Measurements from ENCODE around the gene CHMP4B. TPM values are rescaled to one million over a fixed set of nuclear protein-coding genes. Genes with fewer than 3 reads are reported as not detected.

CHMP4B gene
- total RNA-seq, 1 experiment from 2014 or later, result 72.5 TPM

DNA sequence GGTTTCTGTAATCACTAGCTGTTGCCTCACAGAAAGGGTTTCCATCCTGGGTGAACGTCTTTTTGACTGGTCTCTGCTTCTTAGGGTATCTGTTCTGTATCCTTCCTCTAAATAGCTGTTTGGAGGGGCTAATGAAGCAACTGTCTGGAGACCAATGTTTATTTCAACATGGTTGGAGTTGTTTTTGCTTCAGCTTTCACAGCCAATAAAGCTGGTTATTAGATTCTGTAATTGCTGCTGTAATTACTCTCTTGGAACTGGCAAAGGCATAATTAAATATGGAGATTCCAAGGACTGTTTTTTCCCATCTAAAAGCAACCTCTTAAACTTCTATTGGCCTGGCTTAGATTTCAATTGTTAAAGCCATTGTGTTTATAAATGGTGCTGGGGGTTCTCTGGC lies 31.9 kb downstream of the CHMP4B start:
- DNase-seq (ENCODE audit: low spot score) (no peak), ATAC-seq (no peak)
- ChIA-PET CTCF (no interaction called here), POLR2A (interaction anchor here (0.6 kb wide), 1 partner anchor 94 kb away, joined by 4 read pairs; no protein-coding TSS in a partner anchor)
- Mint-ChIP-seq H3K27ac (no peak overlapping the region), H3K9me3 (no peaks in the 10 kb centered on the region), H3K27me3 (ENCODE audit: low read depth) (no peaks in the 10 kb centered on the region), H3K4me3 (no peak overlapping the region), H3K36me3 (no peaks in the 10 kb centered on the region; the same call in 1 of the 2 replicates), H3K4me1 (peaks cover 73% of the 10 kb centered on the region)
- TF ChIP-seq, protein P1, sequence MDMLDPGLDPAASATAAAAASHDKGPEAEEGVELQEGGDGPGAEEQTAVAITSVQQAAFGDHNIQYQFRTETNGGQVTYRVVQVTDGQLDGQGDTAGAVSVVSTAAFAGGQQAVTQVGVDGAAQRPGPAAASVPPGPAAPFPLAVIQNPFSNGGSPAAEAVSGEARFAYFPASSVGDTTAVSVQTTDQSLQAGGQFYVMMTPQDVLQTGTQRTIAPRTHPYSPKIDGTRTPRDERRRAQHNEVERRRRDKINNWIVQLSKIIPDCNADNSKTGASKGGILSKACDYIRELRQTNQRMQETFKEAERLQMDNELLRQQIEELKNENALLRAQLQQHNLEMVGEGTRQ (CRISPR knock-in tag; IDR thresholded peaks at IDR 0.05), result no peak
- TF ChIP-seq, protein P2, sequence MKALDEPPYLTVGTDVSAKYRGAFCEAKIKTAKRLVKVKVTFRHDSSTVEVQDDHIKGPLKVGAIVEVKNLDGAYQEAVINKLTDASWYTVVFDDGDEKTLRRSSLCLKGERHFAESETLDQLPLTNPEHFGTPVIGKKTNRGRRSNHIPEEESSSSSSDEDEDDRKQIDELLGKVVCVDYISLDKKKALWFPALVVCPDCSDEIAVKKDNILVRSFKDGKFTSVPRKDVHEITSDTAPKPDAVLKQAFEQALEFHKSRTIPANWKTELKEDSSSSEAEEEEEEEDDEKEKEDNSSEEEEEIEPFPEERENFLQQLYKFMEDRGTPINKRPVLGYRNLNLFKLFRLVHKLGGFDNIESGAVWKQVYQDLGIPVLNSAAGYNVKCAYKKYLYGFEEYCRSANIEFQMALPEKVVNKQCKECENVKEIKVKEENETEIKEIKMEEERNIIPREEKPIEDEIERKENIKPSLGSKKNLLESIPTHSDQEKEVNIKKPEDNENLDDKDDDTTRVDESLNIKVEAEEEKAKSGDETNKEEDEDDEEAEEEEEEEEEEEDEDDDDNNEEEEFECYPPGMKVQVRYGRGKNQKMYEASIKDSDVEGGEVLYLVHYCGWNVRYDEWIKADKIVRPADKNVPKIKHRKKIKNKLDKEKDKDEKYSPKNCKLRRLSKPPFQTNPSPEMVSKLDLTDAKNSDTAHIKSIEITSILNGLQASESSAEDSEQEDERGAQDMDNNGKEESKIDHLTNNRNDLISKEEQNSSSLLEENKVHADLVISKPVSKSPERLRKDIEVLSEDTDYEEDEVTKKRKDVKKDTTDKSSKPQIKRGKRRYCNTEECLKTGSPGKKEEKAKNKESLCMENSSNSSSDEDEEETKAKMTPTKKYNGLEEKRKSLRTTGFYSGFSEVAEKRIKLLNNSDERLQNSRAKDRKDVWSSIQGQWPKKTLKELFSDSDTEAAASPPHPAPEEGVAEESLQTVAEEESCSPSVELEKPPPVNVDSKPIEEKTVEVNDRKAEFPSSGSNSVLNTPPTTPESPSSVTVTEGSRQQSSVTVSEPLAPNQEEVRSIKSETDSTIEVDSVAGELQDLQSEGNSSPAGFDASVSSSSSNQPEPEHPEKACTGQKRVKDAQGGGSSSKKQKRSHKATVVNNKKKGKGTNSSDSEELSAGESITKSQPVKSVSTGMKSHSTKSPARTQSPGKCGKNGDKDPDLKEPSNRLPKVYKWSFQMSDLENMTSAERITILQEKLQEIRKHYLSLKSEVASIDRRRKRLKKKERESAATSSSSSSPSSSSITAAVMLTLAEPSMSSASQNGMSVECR (CRISPR knock-in tag; IDR thresholded peaks at IDR 0.05; ENCODE audit: borderline replicate concordance), result no peak
- TF ChIP-seq, protein P3, sequence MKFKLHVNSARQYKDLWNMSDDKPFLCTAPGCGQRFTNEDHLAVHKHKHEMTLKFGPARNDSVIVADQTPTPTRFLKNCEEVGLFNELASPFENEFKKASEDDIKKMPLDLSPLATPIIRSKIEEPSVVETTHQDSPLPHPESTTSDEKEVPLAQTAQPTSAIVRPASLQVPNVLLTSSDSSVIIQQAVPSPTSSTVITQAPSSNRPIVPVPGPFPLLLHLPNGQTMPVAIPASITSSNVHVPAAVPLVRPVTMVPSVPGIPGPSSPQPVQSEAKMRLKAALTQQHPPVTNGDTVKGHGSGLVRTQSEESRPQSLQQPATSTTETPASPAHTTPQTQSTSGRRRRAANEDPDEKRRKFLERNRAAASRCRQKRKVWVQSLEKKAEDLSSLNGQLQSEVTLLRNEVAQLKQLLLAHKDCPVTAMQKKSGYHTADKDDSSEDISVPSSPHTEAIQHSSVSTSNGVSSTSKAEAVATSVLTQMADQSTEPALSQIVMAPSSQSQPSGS (CRISPR knock-in tag; IDR thresholded peaks at IDR 0.05; ENCODE audit: borderline replicate concordance, low read depth), result no peak
- TF ChIP-seq ATF1 (CRISPR knock-in tag; IDR thresholded peaks at IDR 0.05) (no peak), JUN (CRISPR knock-in tag; IDR thresholded peaks at IDR 0.05) (no peak), NR2C2 (CRISPR knock-in tag; IDR thresholded peaks at IDR 0.05) (no peak), ESRRA (CRISPR knock-in tag; IDR thresholded peaks at IDR 0.05; ENCODE audit: borderline replicate concordance) (no peak), SMAD4 (CRISPR knock-in tag; IDR thresholded peaks at IDR 0.05) (no peak), ZNF121 (CRISPR knock-in tag; IDR thresholded peaks at IDR 0.05) (no peak), ZNF219 (CRISPR knock-in tag; IDR thresholded peaks at IDR 0.05; ENCODE audit: borderline replicate concordance) (no peak)
- TF ChIP-seq, protein P4, sequence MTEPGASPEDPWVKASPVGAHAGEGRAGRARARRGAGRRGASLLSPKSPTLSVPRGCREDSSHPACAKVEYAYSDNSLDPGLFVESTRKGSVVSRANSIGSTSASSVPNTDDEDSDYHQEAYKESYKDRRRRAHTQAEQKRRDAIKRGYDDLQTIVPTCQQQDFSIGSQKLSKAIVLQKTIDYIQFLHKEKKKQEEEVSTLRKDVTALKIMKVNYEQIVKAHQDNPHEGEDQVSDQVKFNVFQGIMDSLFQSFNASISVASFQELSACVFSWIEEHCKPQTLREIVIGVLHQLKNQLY (CRISPR knock-in tag; IDR thresholded peaks at IDR 0.05), result no peak
- TF ChIP-seq, protein P5, sequence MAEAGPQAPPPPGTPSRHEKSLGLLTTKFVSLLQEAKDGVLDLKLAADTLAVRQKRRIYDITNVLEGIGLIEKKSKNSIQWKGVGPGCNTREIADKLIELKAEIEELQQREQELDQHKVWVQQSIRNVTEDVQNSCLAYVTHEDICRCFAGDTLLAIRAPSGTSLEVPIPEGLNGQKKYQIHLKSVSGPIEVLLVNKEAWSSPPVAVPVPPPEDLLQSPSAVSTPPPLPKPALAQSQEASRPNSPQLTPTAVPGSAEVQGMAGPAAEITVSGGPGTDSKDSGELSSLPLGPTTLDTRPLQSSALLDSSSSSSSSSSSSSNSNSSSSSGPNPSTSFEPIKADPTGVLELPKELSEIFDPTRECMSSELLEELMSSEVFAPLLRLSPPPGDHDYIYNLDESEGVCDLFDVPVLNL (CRISPR knock-in tag; IDR thresholded peaks at IDR 0.05; ENCODE audit: borderline replicate concordance, low read depth), result no peak
- TF ChIP-seq, protein P6, sequence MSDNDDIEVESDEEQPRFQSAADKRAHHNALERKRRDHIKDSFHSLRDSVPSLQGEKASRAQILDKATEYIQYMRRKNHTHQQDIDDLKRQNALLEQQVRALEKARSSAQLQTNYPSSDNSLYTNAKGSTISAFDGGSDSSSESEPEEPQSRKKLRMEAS (CRISPR knock-in tag; IDR thresholded peaks at IDR 0.05), result no peak
- TF ChIP-seq, protein P7, sequence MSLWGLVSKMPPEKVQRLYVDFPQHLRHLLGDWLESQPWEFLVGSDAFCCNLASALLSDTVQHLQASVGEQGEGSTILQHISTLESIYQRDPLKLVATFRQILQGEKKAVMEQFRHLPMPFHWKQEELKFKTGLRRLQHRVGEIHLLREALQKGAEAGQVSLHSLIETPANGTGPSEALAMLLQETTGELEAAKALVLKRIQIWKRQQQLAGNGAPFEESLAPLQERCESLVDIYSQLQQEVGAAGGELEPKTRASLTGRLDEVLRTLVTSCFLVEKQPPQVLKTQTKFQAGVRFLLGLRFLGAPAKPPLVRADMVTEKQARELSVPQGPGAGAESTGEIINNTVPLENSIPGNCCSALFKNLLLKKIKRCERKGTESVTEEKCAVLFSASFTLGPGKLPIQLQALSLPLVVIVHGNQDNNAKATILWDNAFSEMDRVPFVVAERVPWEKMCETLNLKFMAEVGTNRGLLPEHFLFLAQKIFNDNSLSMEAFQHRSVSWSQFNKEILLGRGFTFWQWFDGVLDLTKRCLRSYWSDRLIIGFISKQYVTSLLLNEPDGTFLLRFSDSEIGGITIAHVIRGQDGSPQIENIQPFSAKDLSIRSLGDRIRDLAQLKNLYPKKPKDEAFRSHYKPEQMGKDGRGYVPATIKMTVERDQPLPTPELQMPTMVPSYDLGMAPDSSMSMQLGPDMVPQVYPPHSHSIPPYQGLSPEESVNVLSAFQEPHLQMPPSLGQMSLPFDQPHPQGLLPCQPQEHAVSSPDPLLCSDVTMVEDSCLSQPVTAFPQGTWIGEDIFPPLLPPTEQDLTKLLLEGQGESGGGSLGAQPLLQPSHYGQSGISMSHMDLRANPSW (CRISPR knock-in tag; conservative IDR thresholded peaks at IDR 0.05; ENCODE audit: low read depth), result no peak
- TF ChIP-seq, protein P8, sequence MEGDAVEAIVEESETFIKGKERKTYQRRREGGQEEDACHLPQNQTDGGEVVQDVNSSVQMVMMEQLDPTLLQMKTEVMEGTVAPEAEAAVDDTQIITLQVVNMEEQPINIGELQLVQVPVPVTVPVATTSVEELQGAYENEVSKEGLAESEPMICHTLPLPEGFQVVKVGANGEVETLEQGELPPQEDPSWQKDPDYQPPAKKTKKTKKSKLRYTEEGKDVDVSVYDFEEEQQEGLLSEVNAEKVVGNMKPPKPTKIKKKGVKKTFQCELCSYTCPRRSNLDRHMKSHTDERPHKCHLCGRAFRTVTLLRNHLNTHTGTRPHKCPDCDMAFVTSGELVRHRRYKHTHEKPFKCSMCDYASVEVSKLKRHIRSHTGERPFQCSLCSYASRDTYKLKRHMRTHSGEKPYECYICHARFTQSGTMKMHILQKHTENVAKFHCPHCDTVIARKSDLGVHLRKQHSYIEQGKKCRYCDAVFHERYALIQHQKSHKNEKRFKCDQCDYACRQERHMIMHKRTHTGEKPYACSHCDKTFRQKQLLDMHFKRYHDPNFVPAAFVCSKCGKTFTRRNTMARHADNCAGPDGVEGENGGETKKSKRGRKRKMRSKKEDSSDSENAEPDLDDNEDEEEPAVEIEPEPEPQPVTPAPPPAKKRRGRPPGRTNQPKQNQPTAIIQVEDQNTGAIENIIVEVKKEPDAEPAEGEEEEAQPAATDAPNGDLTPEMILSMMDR (IDR thresholded peaks at IDR 0.05), result no peak
